Left lung (tissue), 10 donors: ENCODE results near the gene BCDIN3D. TPM values are rescaled to one million over a fixed set of nuclear protein-coding genes. Genes with fewer than 3 reads are reported as not detected.

Experiments used
- ATAC-seq: fragments of 200-7000 bp; cut with Tn5 transposase; one replicate; pipeline ENCODE4 v1.9.1; 2020; ENCODE audit warnings: moderate library complexity
- DNase-seq, 4 donors: peaks; one replicate each; pipeline ENCODE4 v3.0.0-alpha.2; 2013 to 2020
- H3K27ac ChIP-seq, 2 donors: fragments of 200-600 bp; sonication (generic) in 1 of 2; one replicate each; pipeline versions ENCODE4 v1.5.0 to v1.8.0; 2020 to 2021
- H3K27me3 ChIP-seq, 2 donors: fragments of 200-600 bp; sonication (generic) in 1 of 2; one replicate each; pipeline versions ENCODE4 v1.5.0 to v1.8.0; 2020 to 2021
- H3K36me3 ChIP-seq, 2 donors: fragments of 200-600 bp; sonication (generic) in 1 of 2; one replicate each; pipeline versions ENCODE4 v1.5.0 to v1.8.0; 2020 to 2021
- H3K4me1 ChIP-seq, 2 donors: fragments of 200-600 bp; one replicate each; pipeline ENCODE4 v1.8.0; 2021
- H3K4me3 ChIP-seq, 2 donors: fragments of 200-600 bp; sonication (generic) in 1 of 2; one replicate each; pipeline versions ENCODE4 v1.5.0 to v1.8.0; 2020 to 2021; ENCODE audit warnings: mild to moderate bottlenecking in 1 of 2
- H3K9me3 ChIP-seq, 2 donors: fragments of 200-600 bp; sonication (generic) in 1 of 2; one replicate each; pipeline versions ENCODE4 v1.5.0 to v1.8.0; 2020 to 2021
- intact Hi-C, 2 donors: fragments of 100-400 bp; cut with DNase I; formaldehyde crosslinking; loops; one replicate each; pipeline versions ENCODE4 v1.11.2 to v1.14.2; 2022
- polyA plus RNA-seq, 6 donors: library from polyadenylated mRNA; unstranded; fragments of 120-200 nt; gene quantifications; one replicate each; pipeline ENCODE4 v1.2.1, GENCODE V29; 2013; ENCODE audit not compliant: insufficient read length in 6 of 6
- total RNA-seq, 2 donors: library from RNA; stranded (reverse); fragmentation: NEBNext Ultra II Directional; extraction: Animal tissue kit (Norgen Biotek cat#: 25700); gene quantifications; one replicate each; pipeline ENCODE4 v1.2.1, GENCODE V29; 2021
- TF ChIP-seq, protein P1 (sequence below), 2 donors: fragments of 200-600 bp; sonication (generic) in 1 of 2; IDR thresholded peaks; one replicate each; pipeline versions ENCODE4 v1.5.0 to v1.8.0; 2021; ENCODE audit warnings: antibody characterized with exemption in 2 of 2
- donor health status: DM: no; HTN: yes; CAD: no.
- donor health status: DM: no; HTN: no; CAD: no.

The BCDIN3D gene
- total and polyA plus RNA-seq, 8 donors, result 4.3 to 7.3 (median 5.8) TPM

DNA sequence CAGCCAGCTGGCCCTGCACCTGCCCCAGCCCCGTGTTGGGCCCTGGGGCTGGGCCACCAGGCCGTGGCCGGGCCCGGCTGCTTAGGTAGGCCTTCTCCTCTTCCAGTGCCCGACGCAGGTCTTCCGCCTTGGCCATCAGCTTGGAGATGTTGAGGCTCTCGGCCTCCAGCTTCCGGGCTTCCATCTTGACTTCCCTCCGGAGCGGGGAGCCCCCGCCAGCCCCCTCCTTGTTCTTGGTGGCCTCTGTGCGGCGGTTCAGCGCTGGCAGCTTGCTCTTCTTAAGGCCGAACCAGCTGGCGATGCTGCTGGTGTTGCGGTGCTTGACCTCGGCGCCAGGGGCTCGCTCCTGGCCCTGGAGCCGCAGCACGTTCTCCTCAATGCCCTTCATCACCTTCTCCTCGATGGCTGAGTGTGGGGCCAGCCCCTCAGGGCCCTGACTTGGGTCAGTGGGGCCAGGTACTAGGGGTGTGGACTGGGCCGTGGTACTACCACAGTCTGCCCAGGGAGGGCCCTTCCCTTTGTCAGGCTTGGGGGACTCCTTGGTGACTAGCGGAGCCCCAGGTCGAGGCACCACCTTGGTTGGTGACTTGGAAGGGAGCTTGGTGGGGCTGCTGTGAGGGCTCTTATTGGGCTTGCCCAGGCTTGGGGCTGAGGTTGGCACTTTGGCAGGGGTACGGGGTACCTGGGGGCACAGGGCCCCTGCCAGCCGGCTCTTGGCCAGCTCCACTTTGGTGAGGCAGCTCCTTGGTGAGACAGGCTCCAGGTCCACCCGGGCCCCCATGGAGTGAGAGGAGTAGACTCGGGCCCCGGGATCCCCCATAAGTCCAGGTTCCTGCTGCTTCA is 47.9 kb downstream of the BCDIN3D start:
- Histone ChIP-seq H3K4me1 (peaks cover 0 to 19% of the 10 kb centered on the region in 2 donors), H3K27me3 (no peaks in the 10 kb centered on the region), H3K4me3 (no peak overlapping the region), H3K27ac (no peak overlapping the region), H3K36me3 (peaks cover 0 to 93% of the 10 kb centered on the region in 2 donors), H3K9me3 (no peaks in the 10 kb centered on the region)
- TF ChIP-seq, protein P1, sequence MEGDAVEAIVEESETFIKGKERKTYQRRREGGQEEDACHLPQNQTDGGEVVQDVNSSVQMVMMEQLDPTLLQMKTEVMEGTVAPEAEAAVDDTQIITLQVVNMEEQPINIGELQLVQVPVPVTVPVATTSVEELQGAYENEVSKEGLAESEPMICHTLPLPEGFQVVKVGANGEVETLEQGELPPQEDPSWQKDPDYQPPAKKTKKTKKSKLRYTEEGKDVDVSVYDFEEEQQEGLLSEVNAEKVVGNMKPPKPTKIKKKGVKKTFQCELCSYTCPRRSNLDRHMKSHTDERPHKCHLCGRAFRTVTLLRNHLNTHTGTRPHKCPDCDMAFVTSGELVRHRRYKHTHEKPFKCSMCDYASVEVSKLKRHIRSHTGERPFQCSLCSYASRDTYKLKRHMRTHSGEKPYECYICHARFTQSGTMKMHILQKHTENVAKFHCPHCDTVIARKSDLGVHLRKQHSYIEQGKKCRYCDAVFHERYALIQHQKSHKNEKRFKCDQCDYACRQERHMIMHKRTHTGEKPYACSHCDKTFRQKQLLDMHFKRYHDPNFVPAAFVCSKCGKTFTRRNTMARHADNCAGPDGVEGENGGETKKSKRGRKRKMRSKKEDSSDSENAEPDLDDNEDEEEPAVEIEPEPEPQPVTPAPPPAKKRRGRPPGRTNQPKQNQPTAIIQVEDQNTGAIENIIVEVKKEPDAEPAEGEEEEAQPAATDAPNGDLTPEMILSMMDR (IDR thresholded peaks at IDR 0.05), result no peak
- DNase-seq, result no peak
- intact Hi-C loops, result no loop called here
- no peak for ATAC-seq

DNA sequence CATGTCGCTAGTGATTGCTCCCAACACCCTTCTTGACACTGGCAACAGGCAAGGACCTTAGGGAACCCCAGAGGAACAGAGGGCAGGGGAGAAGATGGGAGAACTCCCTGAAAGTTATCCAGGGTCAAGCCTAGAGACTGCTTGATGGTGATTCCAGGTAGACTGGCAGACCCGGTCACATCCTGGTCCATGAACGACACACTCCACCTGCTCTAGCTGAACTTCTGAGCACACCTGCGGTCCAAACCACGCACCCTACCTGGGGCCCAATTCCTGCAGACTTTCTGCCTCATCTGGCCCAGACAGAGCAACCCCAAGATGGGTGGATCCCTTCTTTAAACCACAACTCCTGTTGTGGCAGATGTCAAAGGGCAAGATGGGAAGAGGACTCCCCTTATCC is 48.9 kb downstream of the BCDIN3D start:
- Histone ChIP-seq H3K27me3 (no peaks in the 10 kb centered on the region), H3K4me1 (peaks cover 0 to 19% of the 10 kb centered on the region in 2 donors), H3K4me3 (no peak overlapping the region), H3K9me3 (no peaks in the 10 kb centered on the region), H3K36me3 (peaks cover 0 to 88% of the 10 kb centered on the region in 2 donors), H3K27ac (no peak overlapping the region)
- intact Hi-C loops, result no loop called here
- DNase-seq (no peak), ATAC-seq (no peak)
- TF ChIP-seq, protein P1 (IDR thresholded peaks at IDR 0.05), result no peak

DNA sequence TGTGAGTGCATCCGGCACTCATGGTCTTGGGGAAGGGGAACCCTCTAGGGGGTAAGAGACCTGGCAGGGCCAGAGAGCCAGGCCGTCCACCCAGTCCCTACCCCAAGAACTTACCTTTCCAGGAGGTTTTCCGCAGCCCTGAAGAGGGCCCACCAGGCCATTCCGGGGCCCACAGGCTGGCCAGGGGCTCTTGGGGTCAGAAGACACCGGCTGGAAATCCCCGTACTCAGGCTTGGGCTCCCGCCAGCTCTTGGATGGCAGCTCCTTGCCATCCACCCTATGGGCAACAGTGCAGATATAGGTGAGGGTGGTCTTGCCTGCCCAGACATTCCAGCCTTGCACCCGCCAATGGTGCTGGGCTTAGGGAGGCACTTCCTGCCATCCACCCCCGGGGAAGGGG is 49.3 kb downstream of the BCDIN3D start:
- intact Hi-C loops, result no loop called here
- Histone ChIP-seq H3K27me3 (no peaks in the 10 kb centered on the region), H3K4me3 (no peak overlapping the region), H3K9me3 (no peaks in the 10 kb centered on the region), H3K36me3 (peaks cover 0 to 84% of the 10 kb centered on the region in 2 donors), H3K4me1 (peaks cover 0 to 19% of the 10 kb centered on the region in 2 donors), H3K27ac (no peak overlapping the region)
- DNase-seq (no peak), ATAC-seq (no peak)
- TF ChIP-seq, protein P1 (IDR thresholded peaks at IDR 0.05), result no peak

DNA sequence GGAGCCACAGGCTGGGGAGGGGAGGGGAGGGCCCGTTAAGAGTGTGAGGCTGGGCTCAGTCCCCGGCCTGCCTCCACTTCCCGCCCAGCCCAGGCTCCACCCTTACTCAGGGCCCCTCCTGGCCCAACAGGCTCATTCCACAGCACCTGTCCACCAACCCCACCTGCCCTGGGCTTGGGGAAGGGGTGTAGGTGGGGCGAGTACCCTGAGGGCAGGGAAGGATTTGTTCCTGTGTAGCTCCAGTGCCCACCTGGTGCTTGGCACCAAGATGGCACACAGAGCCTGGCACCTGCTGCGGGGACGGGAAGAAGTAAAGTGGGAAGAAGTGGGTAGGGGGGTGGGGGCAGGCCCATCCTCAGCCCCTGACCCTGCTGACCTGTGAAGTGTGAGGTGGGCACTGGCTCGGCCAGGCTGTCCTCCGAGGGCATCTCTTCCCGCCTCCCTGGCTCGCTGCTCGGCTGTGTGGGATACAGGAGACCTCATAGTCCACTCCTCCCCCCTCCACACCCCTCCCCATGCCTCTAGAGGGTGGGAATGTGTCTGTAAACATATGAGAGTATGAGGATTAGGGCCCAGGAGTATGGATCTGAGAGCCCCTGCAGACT is 49.8 kb downstream of the BCDIN3D start:
- ATAC-seq (no peak), DNase-seq (no peak)
- intact Hi-C loops, result no loop called here
- peaks cover 0 to 17% of the 10 kb centered on the region in 2 donors for H3K4me1 ChIP-seq
- H3K36me3 ChIP-seq, result peaks cover 0 to 79% of the 10 kb centered on the region in 2 donors
- no peaks in the 10 kb centered on the region for H3K27me3 ChIP-seq
- TF ChIP-seq, protein P1 (IDR thresholded peaks at IDR 0.05), result no peak
- no peak overlapping the region for H3K4me3 ChIP-seq
- H3K27ac ChIP-seq, result no peak overlapping the region
- H3K9me3 ChIP-seq, result no peaks in the 10 kb centered on the region
